ENCODE measurements around the gene PTPRE. TPM values are rescaled to one million over a fixed set of nuclear protein-coding genes. Genes with fewer than 3 reads are reported as not detected.
A peak's percentile ranks its signal among the peaks of the same experiment; 100 is the strongest.

The PTPRE gene
- total and polyA plus RNA-seq, 4 experiments from 2014 or later = 6.5 to 27.6 (median 18.9) TPM

DNA sequence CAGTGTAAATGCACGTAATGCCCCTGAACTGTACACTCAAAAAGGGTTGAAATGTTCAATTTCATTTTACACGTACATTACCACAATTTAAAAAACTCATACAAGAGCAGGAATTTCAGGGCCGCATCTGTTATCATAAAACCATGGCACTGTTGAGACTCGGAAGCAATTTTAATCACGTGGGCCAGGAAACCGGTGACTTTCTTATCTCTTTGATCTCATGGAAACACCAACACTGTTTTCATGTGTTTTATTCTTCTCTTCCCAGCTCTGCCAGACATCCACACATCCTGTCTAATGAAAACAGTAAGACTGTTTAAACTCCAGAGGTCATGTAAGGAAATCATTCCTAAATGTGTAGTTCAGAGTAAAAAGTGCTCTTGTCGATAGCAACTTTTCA is 35.9 kb downstream of the PTPRE start:
- H3K27me3 Mint-ChIP-seq = peaks cover 7 to 16% of the 10 kb centered on the region in 2 donors
- CTCF ChIA-PET (ENCODE audit: partially characterized antibody) = no interaction called here
- H3K4me1 Mint-ChIP-seq = peaks cover 19 to 32% (median 23%) of the 10 kb centered on the region in 4 donors
- Histone ChIP-seq H3K36me3 (ENCODE audit: insufficient read depth, low read length) (no peaks in the 10 kb centered on the region), H3K4me3 (ENCODE audit: low read length in 2 of 2) (no peak overlapping the region), H3K9me3 (ENCODE audit: control insufficient read depth in 1 of 2, low read length in 2 of 2) (no peaks in the 10 kb centered on the region), H3K4me1 (ENCODE audit: insufficient read depth, low read length) (peaks cover 13% of the 10 kb centered on the region), H3K27ac (ENCODE audit: low read depth, low read length) (no peak overlapping the region), H3K27me3 (ENCODE audit: insufficient read depth, low read length) (no peaks in the 10 kb centered on the region)
- no peaks in the 10 kb centered on the region for H3K36me3 Mint-ChIP-seq
- DNase-seq = no peak
- H3K4me3 Mint-ChIP-seq = no peak overlapping the region
- POLR2A ChIA-PET (ENCODE audit: partially characterized antibody) = no interaction called here
- no peak overlapping the region for H3K27ac Mint-ChIP-seq
- intact Hi-C loops (cut with micrococcal nuclease) = no loop called here
- H3K9me3 Mint-ChIP-seq = no peaks in the 10 kb centered on the region

DNA sequence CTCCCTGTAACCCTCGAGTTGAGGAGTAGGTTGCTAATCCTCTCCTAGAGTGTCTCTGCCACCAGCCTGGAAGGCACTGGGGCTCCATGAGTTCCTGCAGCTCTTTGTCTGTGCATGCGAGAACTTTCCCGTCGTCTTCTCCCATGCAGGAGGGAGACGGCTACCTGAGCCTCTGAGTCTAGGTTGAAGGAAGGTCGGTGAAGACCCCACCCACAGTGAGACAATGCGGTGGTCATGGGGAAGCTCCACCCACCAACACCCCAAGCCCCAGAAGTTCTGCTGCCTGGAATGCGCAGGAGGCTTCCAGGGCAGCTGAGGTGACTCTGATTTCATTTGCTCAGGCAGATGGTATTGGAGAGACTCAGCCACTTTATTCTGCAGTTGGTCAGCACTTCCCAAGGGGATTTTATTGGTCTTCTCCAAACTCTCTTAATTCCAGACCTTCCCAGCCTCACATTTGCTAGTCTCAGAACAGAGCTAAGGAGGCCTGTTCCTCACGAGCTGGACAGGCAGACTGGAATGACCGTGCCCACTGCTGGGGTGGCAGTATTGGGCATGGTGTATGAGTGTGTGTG is 36.5 kb downstream of the PTPRE start:
- H3K9me3 ChIP-seq (ENCODE audit: control insufficient read depth in 1 of 2, low read length in 2 of 2) = no peaks in the 10 kb centered on the region
- H3K27ac ChIP-seq (ENCODE audit: low read depth, low read length) = no peak overlapping the region
- H3K4me1 Mint-ChIP-seq = peaks cover 19 to 32% (median 23%) of the 10 kb centered on the region in 4 donors
- intact Hi-C loops (cut with micrococcal nuclease) = no loop called here
- no peak overlapping the region for H3K4me3 Mint-ChIP-seq
- H3K36me3 Mint-ChIP-seq = no peaks in the 10 kb centered on the region
- POLR2A ChIA-PET (ENCODE audit: partially characterized antibody) = no interaction called here
- H3K4me3 ChIP-seq (ENCODE audit: low read length in 2 of 2) = no peak overlapping the region
- CTCF ChIA-PET (ENCODE audit: partially characterized antibody) = no interaction called here
- H3K27ac Mint-ChIP-seq = no peak overlapping the region
- peaks cover 13% of the 10 kb centered on the region for H3K4me1 ChIP-seq (ENCODE audit: insufficient read depth, low read length)
- no peak for DNase-seq
- H3K36me3 ChIP-seq (ENCODE audit: insufficient read depth, low read length) = no peaks in the 10 kb centered on the region
- H3K9me3 Mint-ChIP-seq = no peaks in the 10 kb centered on the region
- peaks cover 7 to 11% of the 10 kb centered on the region in 2 donors for H3K27me3 Mint-ChIP-seq
- no peaks in the 10 kb centered on the region for H3K27me3 ChIP-seq (ENCODE audit: insufficient read depth, low read length)

DNA sequence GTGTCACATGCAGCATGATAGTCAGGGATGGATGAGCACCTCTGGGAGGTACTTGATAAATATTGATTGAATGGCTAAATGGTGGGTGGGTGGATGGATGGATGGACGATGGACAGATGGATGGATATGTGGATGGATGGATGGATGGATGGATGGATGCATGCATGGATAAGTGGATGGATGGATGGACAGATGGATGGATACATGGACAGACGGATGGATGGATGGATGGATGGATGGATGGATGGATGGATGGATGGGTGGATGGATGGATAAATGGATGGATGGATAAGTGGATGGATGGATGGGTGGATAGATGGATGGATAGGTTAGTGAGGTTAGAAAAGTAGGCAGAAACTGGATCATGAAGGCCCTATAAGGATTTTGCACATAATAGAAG is 37.4 kb downstream of the PTPRE start:
- ChIA-PET POLR2A (ENCODE audit: partially characterized antibody) (no interaction called here), CTCF (ENCODE audit: partially characterized antibody) (no interaction called here)
- Histone ChIP-seq H3K27me3 (ENCODE audit: insufficient read depth, low read length) (no peaks in the 10 kb centered on the region), H3K9me3 (ENCODE audit: control insufficient read depth in 1 of 2, low read length in 2 of 2) (no peaks in the 10 kb centered on the region), H3K36me3 (ENCODE audit: insufficient read depth, low read length) (no peaks in the 10 kb centered on the region), H3K27ac (ENCODE audit: low read depth, low read length) (no peak overlapping the region), H3K4me3 (ENCODE audit: low read length in 2 of 2) (no peak overlapping the region), H3K4me1 (ENCODE audit: insufficient read depth, low read length) (peaks cover 13% of the 10 kb centered on the region)
- Mint-ChIP-seq H3K36me3 (no peaks in the 10 kb centered on the region), H3K27me3 (peaks cover 5 to 7% of the 10 kb centered on the region in 2 donors), H3K4me3 (no peak overlapping the region), H3K4me1 (peaks cover 19 to 32% (median 23%) of the 10 kb centered on the region in 4 donors), H3K27ac (no peak overlapping the region), H3K9me3 (no peaks in the 10 kb centered on the region)
- DNase-seq = no peak
- intact Hi-C loops (cut with micrococcal nuclease) = no loop called here

DNA sequence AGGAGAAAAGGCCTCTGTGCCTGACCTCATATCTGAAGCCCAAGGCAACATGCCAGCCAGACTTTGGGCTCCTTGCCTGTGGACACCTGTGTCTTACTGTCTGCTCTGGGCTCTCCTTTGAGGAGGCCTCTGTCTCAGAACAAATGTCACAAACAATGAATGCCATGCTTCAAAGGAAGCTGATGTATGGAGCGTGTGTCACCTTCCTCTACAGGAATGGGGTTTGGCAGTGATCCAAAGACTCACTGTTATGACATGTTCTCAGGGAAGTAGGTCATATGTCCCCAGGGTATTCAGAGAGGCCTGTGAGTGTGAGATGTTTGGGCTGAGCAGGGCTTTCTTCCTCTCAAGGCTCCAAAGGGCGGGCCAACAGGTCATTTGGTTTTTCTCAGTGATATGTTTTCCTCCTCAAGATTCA is 38.4 kb downstream of the PTPRE start:
- CTCF ChIA-PET (ENCODE audit: partially characterized antibody) = no interaction called here

DNA sequence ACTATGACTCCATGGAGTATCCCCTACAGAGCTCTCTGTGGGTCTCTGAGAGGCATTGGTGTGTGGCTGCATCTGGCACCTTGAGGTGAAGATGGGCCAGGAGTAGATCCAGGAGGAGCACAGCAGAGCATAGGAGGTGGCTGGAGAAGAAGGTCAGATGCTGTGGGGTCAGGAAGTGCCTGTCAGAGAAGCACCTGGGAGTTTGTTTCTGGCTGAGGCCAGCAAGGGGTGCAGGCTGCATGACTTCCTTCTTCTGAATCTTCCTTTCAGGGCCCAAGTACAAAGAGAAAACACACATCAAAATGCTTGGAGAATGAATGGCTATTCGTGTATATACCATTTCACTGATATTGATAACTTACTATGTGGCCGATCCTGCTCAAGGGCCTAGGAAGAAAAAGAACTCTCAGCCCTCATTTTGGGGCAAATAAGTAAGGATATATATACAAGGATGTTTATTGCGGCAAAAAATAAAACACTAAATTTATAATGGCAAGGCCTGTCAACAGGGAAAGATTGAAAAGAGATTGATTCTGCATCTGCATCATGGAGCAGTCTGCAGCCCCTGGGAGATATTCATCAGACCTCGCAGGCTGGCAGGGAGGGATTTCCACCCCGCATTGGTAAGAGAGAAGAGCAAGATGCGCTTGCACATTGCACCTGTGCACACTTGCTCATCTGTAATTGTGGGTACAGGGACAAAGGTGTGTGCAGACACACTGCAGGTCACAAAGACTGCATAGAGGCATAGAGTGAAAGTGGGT is 39.2 kb downstream of the PTPRE start:
- H3K4me3 ChIP-seq (ENCODE audit: low read length in 2 of 2) = no peak overlapping the region
- Mint-ChIP-seq H3K27ac (peak overlapping the region in 6 of 7 donors; percentile 25 to 92 (median 76)), H3K36me3 (no peaks in the 10 kb centered on the region), H3K4me3 (peak overlapping the region in 1 of 8 donors; percentile 26), H3K9me3 (no peaks in the 10 kb centered on the region), H3K27me3 (peaks cover 6% of the 10 kb centered on the region in 2 donors), H3K4me1 (peaks cover 19 to 32% (median 23%) of the 10 kb centered on the region in 4 donors)
- CTCF ChIA-PET (ENCODE audit: partially characterized antibody) = no interaction called here
- DNase-seq = no peak
- H3K27me3 ChIP-seq (ENCODE audit: insufficient read depth, low read length) = no peaks in the 10 kb centered on the region
- POLR2A ChIA-PET (ENCODE audit: partially characterized antibody) = no interaction called here
- intact Hi-C loops (cut with micrococcal nuclease) = no loop called here
- H3K36me3 ChIP-seq (ENCODE audit: insufficient read depth, low read length) = no peaks in the 10 kb centered on the region
- H3K27ac ChIP-seq (ENCODE audit: low read depth, low read length) = no peak overlapping the region
- peaks cover 13% of the 10 kb centered on the region for H3K4me1 ChIP-seq (ENCODE audit: insufficient read depth, low read length)
- no peaks in the 10 kb centered on the region for H3K9me3 ChIP-seq (ENCODE audit: control insufficient read depth in 1 of 2, low read length in 2 of 2)

More for the DNA sequence above, 38.4 kb downstream of the PTPRE start:
- Histone ChIP-seq H3K4me3 (ENCODE audit: low read length in 2 of 2) (no peak overlapping the region), H3K4me1 (ENCODE audit: insufficient read depth, low read length) (peaks cover 13% of the 10 kb centered on the region), H3K27ac (ENCODE audit: low read depth, low read length) (no peak overlapping the region), H3K36me3 (ENCODE audit: insufficient read depth, low read length) (no peaks in the 10 kb centered on the region), H3K9me3 (ENCODE audit: control insufficient read depth in 1 of 2, low read length in 2 of 2) (no peaks in the 10 kb centered on the region), H3K27me3 (ENCODE audit: insufficient read depth, low read length) (no peaks in the 10 kb centered on the region)
- intact Hi-C loops (cut with micrococcal nuclease) = no loop called here
- Mint-ChIP-seq H3K4me3 (peak overlapping the region in 1 of 8 donors; percentile 5), H3K27me3 (peaks cover 4% of the 10 kb centered on the region in 2 donors), H3K9me3 (no peaks in the 10 kb centered on the region), H3K36me3 (no peaks in the 10 kb centered on the region), H3K27ac (peak overlapping the region in 6 of 7 donors; percentile 19 to 89 (median 64)), H3K4me1 (peaks cover 19 to 32% (median 23%) of the 10 kb centered on the region in 4 donors)
- POLR2A ChIA-PET (ENCODE audit: partially characterized antibody) = no interaction called here
- peak; percentile 32 to 68 (median 52) for DNase-seq

DNA sequence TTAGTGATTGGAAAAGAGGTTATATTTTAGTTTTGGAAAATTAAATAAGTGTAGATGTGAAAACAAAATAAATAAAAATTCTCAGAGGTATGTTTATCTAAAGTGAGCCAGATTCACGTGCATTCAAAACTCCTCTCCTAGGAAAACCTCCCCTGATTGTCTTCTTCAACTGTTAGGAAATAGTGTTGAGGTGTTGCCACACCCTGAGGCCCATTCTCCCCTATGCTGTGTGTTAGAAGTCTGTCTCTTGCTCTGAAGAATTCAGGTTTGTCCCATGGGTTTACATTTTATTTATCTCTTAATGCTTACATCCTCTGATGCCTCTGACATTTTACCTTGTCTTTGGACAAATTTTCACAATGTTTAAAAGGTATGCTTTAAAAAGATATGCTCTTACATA is 40.3 kb downstream of the PTPRE start:
- peaks cover 13% of the 10 kb centered on the region for H3K4me1 ChIP-seq (ENCODE audit: insufficient read depth, low read length)
- peaks cover 2 to 6% of the 10 kb centered on the region in 2 donors for H3K27me3 Mint-ChIP-seq
- H3K36me3 ChIP-seq (ENCODE audit: insufficient read depth, low read length) = no peaks in the 10 kb centered on the region
- CTCF ChIA-PET (ENCODE audit: partially characterized antibody) = no interaction called here
- intact Hi-C loops (cut with micrococcal nuclease) = no loop called here
- POLR2A ChIA-PET (ENCODE audit: partially characterized antibody) = no interaction called here
- H3K27ac Mint-ChIP-seq = peak overlapping the region in 1 of 7 donors; percentile 17
- H3K4me3 Mint-ChIP-seq = no peak overlapping the region
- DNase-seq = no peak
- H3K9me3 ChIP-seq (ENCODE audit: control insufficient read depth in 1 of 2, low read length in 2 of 2) = no peaks in the 10 kb centered on the region
- H3K4me3 ChIP-seq (ENCODE audit: low read length in 2 of 2) = no peak overlapping the region
- peaks cover 19 to 32% (median 23%) of the 10 kb centered on the region in 4 donors for H3K4me1 Mint-ChIP-seq
- no peaks in the 10 kb centered on the region for H3K9me3 Mint-ChIP-seq
- no peak overlapping the region for H3K27ac ChIP-seq (ENCODE audit: low read depth, low read length)
- H3K36me3 Mint-ChIP-seq = no peaks in the 10 kb centered on the region
- no peaks in the 10 kb centered on the region for H3K27me3 ChIP-seq (ENCODE audit: insufficient read depth, low read length)

DNA sequence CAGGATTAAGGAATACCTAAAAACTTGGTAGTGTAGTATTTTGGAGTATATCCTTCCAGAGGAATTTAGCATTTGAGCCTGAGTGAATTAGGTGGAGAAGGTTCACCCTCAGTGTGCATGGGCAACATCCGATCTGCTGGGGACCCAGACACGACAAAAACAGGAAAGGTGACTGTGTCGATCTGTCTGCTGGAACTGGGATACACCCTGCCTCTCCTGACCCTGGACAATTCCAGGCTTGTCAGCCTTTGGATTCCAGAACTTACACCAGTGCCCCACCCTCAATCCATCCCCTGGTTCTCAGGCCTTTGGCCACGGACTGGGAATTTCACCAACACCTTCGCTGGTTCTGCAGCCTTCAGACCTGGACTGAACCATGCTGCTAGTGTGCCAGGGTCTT is 41.9 kb downstream of the PTPRE start:
- H3K36me3 Mint-ChIP-seq = no peaks in the 10 kb centered on the region
- peaks cover 3 to 4% of the 10 kb centered on the region in 2 donors for H3K27me3 Mint-ChIP-seq
- intact Hi-C loops (cut with micrococcal nuclease) = no loop called here
- H3K4me3 Mint-ChIP-seq = no peak overlapping the region
- peaks cover 17 to 29% (median 19%) of the 10 kb centered on the region in 4 donors for H3K4me1 Mint-ChIP-seq
- no peak overlapping the region for H3K27ac Mint-ChIP-seq
- H3K9me3 Mint-ChIP-seq = no peaks in the 10 kb centered on the region
- DNase-seq = no peak
- Histone ChIP-seq H3K27me3 (ENCODE audit: insufficient read depth, low read length) (no peaks in the 10 kb centered on the region), H3K4me3 (ENCODE audit: low read length in 2 of 2) (no peak overlapping the region), H3K27ac (ENCODE audit: low read depth, low read length) (no peak overlapping the region), H3K4me1 (ENCODE audit: insufficient read depth, low read length) (peaks cover 13% of the 10 kb centered on the region), H3K36me3 (ENCODE audit: insufficient read depth, low read length) (no peaks in the 10 kb centered on the region), H3K9me3 (ENCODE audit: control insufficient read depth in 1 of 2, low read length in 2 of 2) (no peaks in the 10 kb centered on the region)
- ChIA-PET POLR2A (ENCODE audit: partially characterized antibody) (no interaction called here), CTCF (ENCODE audit: partially characterized antibody) (no interaction called here)
